Measurements from ENCODE around the gene NFE2L2.

- no peak for TF ChIP-seq CTCF (IDR thresholded peaks at IDR 0.05)
- TF ChIP-seq EZH2 (IDR thresholded peaks at IDR 0.05; ENCODE audit: borderline replicate concordance, insufficient read depth, low read depth, low read length, poor library complexity, severe bottlenecking), result no peak
Observed at GRCh38 chr2:177271981-177272666, 7.6 kb upstream of the NFE2L2 start.
